GM12878 (cell line): ENCODE measurements around the gene GABBR2. TPM values are rescaled to one million over a fixed set of nuclear protein-coding genes. Genes with fewer than 3 reads are reported as not detected.

Experiments
- ATAC-seq: fragments of 200-7000 bp; cut with Tn5 transposase; 3 replicates; pipeline ENCODE4 v1.9.1; 2020; ENCODE audit warnings: mild to moderate bottlenecking, moderate library complexity
- BruUV-seq: library from RNA; stranded (reverse); fragments of 400-500 nt; replicated peaks from 2 replicates; lab custom pipeline; 2021; lab: Mats Ljungman, UMichigan
- CTCF ChIA-PET: fragments of 300-600 bp; sonication (Branson Sonifier 250); formaldehyde crosslinking; extraction: SDS; loops from one replicate; lab custom pipeline; 2021; ENCODE audit warnings: inconsistent platforms; lab: Yijun Ruan, JAX
- POLR2A ChIA-PET: fragments of 350-600 bp; formaldehyde crosslinking; extraction: SDS; loops from one replicate; lab custom pipeline; 2021; ENCODE audit warnings: inconsistent platforms; lab: Charles Lee
- RAD21 ChIA-PET: fragments of 300-600 bp; sonication (Branson Sonifier 250); formaldehyde crosslinking; loops from one replicate; lab custom pipeline; 2023; ENCODE audit warnings: antibody characterized with exemption; ENCODE audit not compliant: unreplicated experiment; lab: Charles Lee
- SMC1A ChIA-PET: fragments of 300-600 bp; sonication (Branson Sonifier 250); formaldehyde crosslinking; loops from one replicate; lab custom pipeline; 2023; ENCODE audit not compliant: unreplicated experiment, uncharacterized antibody; lab: Charles Lee
- DNase-seq: peaks from one replicate; pipeline ENCODE4 v3.0.0-alpha.2; 2011; ENCODE audit warnings: low read depth, low spot score
- FAIRE-seq: peaks from 3 replicates; lab custom pipeline; 2011; peaks lifted over from hg19 to GRCh38; lab: Jason Lieb, UNC
- H2AFZ ChIP-seq: 2 replicates; pipeline ENCODE4 v1.6.0; 2011; ENCODE audit warnings: low read depth, low read length, control low read depth; ENCODE audit not compliant: control insufficient read depth
- H3K27ac ChIP-seq: 2 replicates; pipeline ENCODE4 v1.5.1; 2011; ENCODE audit warnings: control low read depth; ENCODE audit not compliant: control insufficient read depth, insufficient read depth
- H3K27me3 ChIP-seq, 2 experiments: replicated peaks in 1 of 2; 2 replicates each; pipeline versions ENCODE4 v1.6.0 to v1.6.1; 2011; ENCODE audit warnings: low read length in 1 of 2; ENCODE audit not compliant: control insufficient read depth in 2 of 2, insufficient read depth in 2 of 2
- H3K36me3 ChIP-seq, 2 experiments: 2 replicates each; pipeline ENCODE4 v1.5.1; 2011; ENCODE audit warnings: low read length in 1 of 2; ENCODE audit not compliant: control insufficient read depth in 2 of 2, insufficient read depth in 2 of 2
- H3K4me1 ChIP-seq: 2 replicates; pipeline ENCODE4 v1.6.1; 2011; ENCODE audit warnings: mild to moderate bottlenecking, low read length, moderate library complexity, mixed read lengths; ENCODE audit not compliant: control insufficient read depth, insufficient read depth
- H3K4me2 ChIP-seq: 2 replicates; pipeline ENCODE4 v1.6.0; 2011; ENCODE audit warnings: control low read depth; ENCODE audit not compliant: control insufficient read depth, insufficient read depth
- H3K4me3 ChIP-seq: fragments of 200-600 bp; sonication (generic); 2 replicates; pipeline ENCODE4 v1.5.1; 2016
- H3K79me2 ChIP-seq: 2 replicates; pipeline ENCODE4 v1.6.0; 2011; ENCODE audit warnings: low read length; ENCODE audit not compliant: control insufficient read depth, insufficient read depth
- H3K9ac ChIP-seq: 2 replicates; pipeline ENCODE4 v1.8.0; 2011; ENCODE audit warnings: low read length, control low read depth, mixed read lengths; ENCODE audit not compliant: control insufficient read depth, insufficient read depth
- H3K9me3 ChIP-seq: replicated peaks from 3 replicates; pipeline ENCODE4 v1.5.1; 2011; ENCODE audit warnings: mild to moderate bottlenecking, low read length; ENCODE audit not compliant: control insufficient read depth, insufficient read depth
- H4K20me1 ChIP-seq: 2 replicates; pipeline ENCODE4 v1.6.0; 2011; ENCODE audit not compliant: control insufficient read depth, insufficient read depth
- EGR1 ChIP-seq, 2 experiments: IDR thresholded peaks; 1 replicate in 1 of 2; 2 replicates in 1 of 2; pipeline ENCODE4 v1.6.1; 2011 to 2012; ENCODE audit warnings: low read depth in 2 of 2, low read length in 2 of 2, borderline replicate concordance in 1 of 2, mild to moderate bottlenecking in 1 of 2, moderate library complexity in 1 of 2
- ELK1 ChIP-seq: IDR thresholded peaks from 2 replicates; pipeline ENCODE4 v1.6.1; 2012; ENCODE audit warnings: low read depth, low read length, improper control_type of control experiment
- LARP7 ChIP-seq: fragments of 450-650 bp; IDR thresholded peaks from 2 replicates; pipeline ENCODE4 v1.6.1; 2017; ENCODE audit warnings: mild to moderate bottlenecking
- NFYB ChIP-seq: IDR thresholded peaks from 2 replicates; pipeline ENCODE4 v1.6.1; 2011; ENCODE audit warnings: low read depth, mild to moderate bottlenecking, low read length, improper control_type of control experiment, moderate library complexity; ENCODE audit not compliant: insufficient read depth
- RB1 ChIP-seq: fragments of 450-650 bp; formaldehyde crosslinking; IDR thresholded peaks from 2 replicates; pipeline ENCODE4 v1.6.1; 2017; ENCODE audit warnings: mild to moderate bottlenecking, borderline replicate concordance
- SMAD5 ChIP-seq: IDR thresholded peaks from 2 replicates; pipeline ENCODE4 v1.6.1; 2016; ENCODE audit warnings: antibody characterized with exemption, low read depth
- SPI1 ChIP-seq: IDR thresholded peaks from 2 replicates; pipeline ENCODE4 v1.6.1; 2011; ENCODE audit warnings: low read depth, mild to moderate bottlenecking, low read length, moderate library complexity, borderline replicate concordance; ENCODE audit not compliant: insufficient read depth
- TARDBP ChIP-seq: IDR thresholded peaks from 2 replicates; pipeline ENCODE4 v1.6.1; 2016; ENCODE audit warnings: borderline replicate concordance
- TBL1XR1 ChIP-seq: IDR thresholded peaks from 2 replicates; pipeline ENCODE4 v1.6.1; 2012; ENCODE audit warnings: low read depth, low read length, improper control_type of control experiment
- WGBS: methylation state at CpG from one replicate; pipeline ENCODE4 v1.1.6; 2016; ENCODE audit warnings: low lambda C conversion rate; ENCODE audit not compliant: insufficient replicate concordance, insufficient coverage; ENCODE audit errors: missing lambda C conversion rate; 5-methylcytosine and 5-hydroxymethylcytosine counted together
- in situ Hi-C: fragments of 300-500 bp; cut with MboI; formaldehyde crosslinking; loops from 9 replicates; pipeline ENCODE4 v1.14.3; 2018; ENCODE audit warnings: mixed read lengths
- intact Hi-C: fragments of 100-400 bp; cut with micrococcal nuclease; formaldehyde crosslinking; loops from one replicate; pipeline ENCODE4 v1.14.2; 2022; ENCODE audit not compliant: unreplicated experiment
- polyA plus RNA-seq, 11 experiments: library from polyadenylated mRNA; depleted of rRNA in 4 of 11; unstranded in 6 of 11; stranded (reverse) in 5 of 11; fragments of >200 nt; fragmentation: Nextera tagmentation in 4 of 11; fragmentation: Illumina TruSeq in 1 of 11; extraction: Ambion mirVana in 4 of 11; extraction: Trizol in 1 of 11; gene quantifications; 1 replicate in 1 of 11; 2 replicates in 10 of 11; pipeline versions ENCODE4 v1.2.1 to v1.2.3, GENCODE V29; 2011 to 2016; ENCODE audit warnings: inconsistent platforms in 2 of 11, missing spikeins in 2 of 11, low read depth in 1 of 11
- total RNA-seq, 4 experiments: library from RNA; depleted of rRNA in 3 of 4; stranded (reverse); fragments of >200 nt in 3 of 4; fragmentation: Illumina TruSeq in 1 of 4; extraction: Trizol in 1 of 4; gene quantifications; 2 replicates each; pipeline versions ENCODE4 v1.2.1 to v1.2.3, GENCODE V29; 2013 to 2021
- TF ChIP-seq, protein P1 (sequence below): IDR thresholded peaks from 2 replicates; pipeline ENCODE4 v1.6.1; 2012; ENCODE audit warnings: mild to moderate bottlenecking, low read depth, low read length

GABBR2 gene
- total and polyA plus RNA-seq, 10 of the 15 experiments (the other 5 are each of a cell fraction or from before 2014, with no cell fraction given): 0.02 to 2.2 (median 0.06) TPM; not detected in 2

GRCh38 chr9:98755006-98755618 is 46.4 kb upstream of the GABBR2 start:
- H3K4me1 ChIP-seq: no peaks in the 10 kb centered on the region
- no peak overlapping the region for H3K27ac ChIP-seq
- TF ChIP-seq RB1 (no peak), SPI1 (no peak), NFYB (no peak), SMAD5 (no peak), EGR1 (IDR thresholded peaks at IDR 0.05; ENCODE audit: borderline replicate concordance in 1 of 2, low read depth in 2 of 2, low read length in 2 of 2) (no peak)
- TF ChIP-seq, all 136 proteins: peak for 0
- intact Hi-C loops (no loop called here), in situ Hi-C loops (no loop called here)
- ATAC-seq: no peak
- FAIRE-seq: no peak
- ChIA-PET RAD21 (no interaction called here), POLR2A (no interaction called here), SMC1A (no interaction called here), CTCF (no interaction called here)
- Histone ChIP-seq H3K9me3 (no peaks in the 10 kb centered on the region), H3K4me2 (no peak overlapping the region), H3K79me2 (no peaks in the 10 kb centered on the region), H3K36me3 (no peaks in the 10 kb centered on the region), H3K9ac (no peak overlapping the region), H3K4me3 (no peak overlapping the region), H3K27me3 (no peaks in the 10 kb centered on the region), H4K20me1 (no peaks in the 10 kb centered on the region), H2AFZ (no peak overlapping the region)
- WGBS: 79% methylated on average over 6 of the region's 6 CpGs
- DNase-seq: no peak
- BruUV-seq: no TSS peak

DNA sequence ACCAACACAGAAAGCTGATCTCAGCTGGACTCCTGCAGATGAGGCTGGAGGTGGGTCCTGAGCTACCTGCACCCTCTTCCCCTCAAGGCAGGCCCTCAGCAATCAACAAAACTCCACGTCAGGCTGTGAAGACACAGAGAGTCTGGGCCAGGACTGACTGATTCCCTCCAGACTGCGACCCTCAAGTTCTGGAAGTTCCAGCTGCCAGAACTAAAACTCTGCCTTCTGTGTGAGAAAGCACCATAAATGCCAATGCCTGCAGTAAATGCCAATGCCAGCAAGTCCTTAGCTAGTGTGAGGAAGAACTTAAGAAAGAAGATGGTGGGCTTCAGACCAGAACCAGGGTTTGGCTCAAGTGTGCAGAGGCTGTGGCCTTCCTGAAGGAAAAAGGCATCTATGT is 42.5 kb upstream of the GABBR2 start:
- ATAC-seq (no peak), DNase-seq (no peak), FAIRE-seq (no peak)
- in situ Hi-C loops: no loop called here
- no peaks in the 10 kb centered on the region for H4K20me1 ChIP-seq
- H3K27me3 ChIP-seq: no peaks in the 10 kb centered on the region; a peak in 1 of 4 replicates
- no peak overlapping the region for H3K4me2 ChIP-seq
- intact Hi-C loops: no loop called here
- H2AFZ ChIP-seq: no peak overlapping the region
- no peak overlapping the region for H3K27ac ChIP-seq
- H3K36me3 ChIP-seq: no peaks in the 10 kb centered on the region
- BruUV-seq: no TSS peak
- POLR2A ChIA-PET: no interaction called here
- H3K9me3 ChIP-seq: no peaks in the 10 kb centered on the region
- H3K4me1 ChIP-seq: no peaks in the 10 kb centered on the region
- CTCF ChIA-PET: no interaction called here
- SMC1A ChIA-PET: no interaction called here
- RAD21 ChIA-PET: no interaction called here
- no peak overlapping the region for H3K9ac ChIP-seq
- 38% methylated on average over 2 of the region's 2 CpGs for WGBS
- H3K4me3 ChIP-seq: no peak overlapping the region
- H3K79me2 ChIP-seq: no peaks in the 10 kb centered on the region
- no peak for TF ChIP-seq LARP7
- TF ChIP-seq TARDBP: no peak
- no peak for TF ChIP-seq ELK1
- TF ChIP-seq, protein P1, sequence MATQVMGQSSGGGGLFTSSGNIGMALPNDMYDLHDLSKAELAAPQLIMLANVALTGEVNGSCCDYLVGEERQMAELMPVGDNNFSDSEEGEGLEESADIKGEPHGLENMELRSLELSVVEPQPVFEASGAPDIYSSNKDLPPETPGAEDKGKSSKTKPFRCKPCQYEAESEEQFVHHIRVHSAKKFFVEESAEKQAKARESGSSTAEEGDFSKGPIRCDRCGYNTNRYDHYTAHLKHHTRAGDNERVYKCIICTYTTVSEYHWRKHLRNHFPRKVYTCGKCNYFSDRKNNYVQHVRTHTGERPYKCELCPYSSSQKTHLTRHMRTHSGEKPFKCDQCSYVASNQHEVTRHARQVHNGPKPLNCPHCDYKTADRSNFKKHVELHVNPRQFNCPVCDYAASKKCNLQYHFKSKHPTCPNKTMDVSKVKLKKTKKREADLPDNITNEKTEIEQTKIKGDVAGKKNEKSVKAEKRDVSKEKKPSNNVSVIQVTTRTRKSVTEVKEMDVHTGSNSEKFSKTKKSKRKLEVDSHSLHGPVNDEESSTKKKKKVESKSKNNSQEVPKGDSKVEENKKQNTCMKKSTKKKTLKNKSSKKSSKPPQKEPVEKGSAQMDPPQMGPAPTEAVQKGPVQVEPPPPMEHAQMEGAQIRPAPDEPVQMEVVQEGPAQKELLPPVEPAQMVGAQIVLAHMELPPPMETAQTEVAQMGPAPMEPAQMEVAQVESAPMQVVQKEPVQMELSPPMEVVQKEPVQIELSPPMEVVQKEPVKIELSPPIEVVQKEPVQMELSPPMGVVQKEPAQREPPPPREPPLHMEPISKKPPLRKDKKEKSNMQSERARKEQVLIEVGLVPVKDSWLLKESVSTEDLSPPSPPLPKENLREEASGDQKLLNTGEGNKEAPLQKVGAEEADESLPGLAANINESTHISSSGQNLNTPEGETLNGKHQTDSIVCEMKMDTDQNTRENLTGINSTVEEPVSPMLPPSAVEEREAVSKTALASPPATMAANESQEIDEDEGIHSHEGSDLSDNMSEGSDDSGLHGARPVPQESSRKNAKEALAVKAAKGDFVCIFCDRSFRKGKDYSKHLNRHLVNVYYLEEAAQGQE: no peak
- TF ChIP-seq TBL1XR1: no peak
- no peak for TF ChIP-seq SPI1
